Suprapubic skin (tissue), 4 donors: Measurements from ENCODE around the gene GPC5.

Source experiments
- POLR2A ChIP-seq, 2 donors: fragments of 450-650 bp; IDR thresholded peaks; one replicate each; pipeline ENCODE4 v1.6.1; 2017; ENCODE audit warnings: antibody characterized with exemption in 2 of 2, mild to moderate bottlenecking in 2 of 2, moderate library complexity in 2 of 2
- POLR2AphosphoS5 ChIP-seq, 3 donors: sonication (generic); formaldehyde crosslinking; IDR thresholded peaks; one replicate each; pipeline ENCODE4 v1.6.1; 2017; ENCODE audit warnings: antibody characterized with exemption in 3 of 3
- TF ChIP-seq, protein P1 (sequence below), 2 donors: fragments of 200-600 bp in 1 of 2; fragments of 450-650 bp in 1 of 2; sonication (generic) in 1 of 2; IDR thresholded peaks; one replicate each; pipeline ENCODE4 v1.5.1; 2016 to 2019; ENCODE audit warnings: antibody characterized with exemption in 2 of 2, mild to moderate bottlenecking in 1 of 2, moderate library complexity in 1 of 2

DNA sequence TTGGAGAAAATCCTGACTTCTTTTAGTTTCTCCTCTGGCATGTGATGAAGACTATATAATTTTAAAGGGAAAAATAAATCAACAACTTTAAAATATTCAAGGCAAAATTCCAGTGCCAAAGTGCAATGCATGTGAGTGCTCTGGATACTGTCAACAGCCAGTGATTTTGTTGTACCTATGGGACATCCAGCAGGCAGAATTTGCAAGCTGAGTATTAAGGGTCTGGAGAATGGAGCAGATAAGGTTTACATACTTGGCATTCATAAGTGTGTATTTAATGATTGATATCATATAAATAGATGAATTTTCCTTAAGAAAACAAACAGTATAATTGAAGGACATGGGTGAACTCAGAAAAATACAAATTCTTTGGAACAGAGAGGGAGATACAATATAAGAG, 703.4 kb downstream of the GPC5 start:
- TF ChIP-seq POLR2A (IDR thresholded peaks at IDR 0.05) (no peak), POLR2AphosphoS5 (IDR thresholded peaks at IDR 0.05) (no peak)
- TF ChIP-seq, protein P1, sequence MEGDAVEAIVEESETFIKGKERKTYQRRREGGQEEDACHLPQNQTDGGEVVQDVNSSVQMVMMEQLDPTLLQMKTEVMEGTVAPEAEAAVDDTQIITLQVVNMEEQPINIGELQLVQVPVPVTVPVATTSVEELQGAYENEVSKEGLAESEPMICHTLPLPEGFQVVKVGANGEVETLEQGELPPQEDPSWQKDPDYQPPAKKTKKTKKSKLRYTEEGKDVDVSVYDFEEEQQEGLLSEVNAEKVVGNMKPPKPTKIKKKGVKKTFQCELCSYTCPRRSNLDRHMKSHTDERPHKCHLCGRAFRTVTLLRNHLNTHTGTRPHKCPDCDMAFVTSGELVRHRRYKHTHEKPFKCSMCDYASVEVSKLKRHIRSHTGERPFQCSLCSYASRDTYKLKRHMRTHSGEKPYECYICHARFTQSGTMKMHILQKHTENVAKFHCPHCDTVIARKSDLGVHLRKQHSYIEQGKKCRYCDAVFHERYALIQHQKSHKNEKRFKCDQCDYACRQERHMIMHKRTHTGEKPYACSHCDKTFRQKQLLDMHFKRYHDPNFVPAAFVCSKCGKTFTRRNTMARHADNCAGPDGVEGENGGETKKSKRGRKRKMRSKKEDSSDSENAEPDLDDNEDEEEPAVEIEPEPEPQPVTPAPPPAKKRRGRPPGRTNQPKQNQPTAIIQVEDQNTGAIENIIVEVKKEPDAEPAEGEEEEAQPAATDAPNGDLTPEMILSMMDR (IDR thresholded peaks at IDR 0.05), result no peak
